Upper lobe of right lung (tissue), 1 donor: ENCODE data around the gene TAF12. TPM values are rescaled to one million over a fixed set of nuclear protein-coding genes. Genes with fewer than 3 reads are reported as not detected.
"Not testable (repeated sequence)": the region's sequence is repeated elsewhere in the genome, so short reads cannot be mapped to it uniquely, and the experiment has no call there.

Experiments used
- ATAC-seq: fragments of 200-7000 bp; cut with Tn5 transposase; one replicate; pipeline ENCODE4 v1.9.1; 2020; ENCODE audit warnings: mild to moderate bottlenecking, moderate library complexity
- DNase-seq: peaks from one replicate; pipeline ENCODE4 v3.0.0-alpha.2; 2020
- H3K27ac ChIP-seq: fragments of 200-600 bp; one replicate; pipeline ENCODE4 v1.8.0; 2022
- H3K27me3 ChIP-seq: fragments of 200-600 bp; one replicate; pipeline ENCODE4 v1.8.0; 2022; ENCODE audit warnings: mild to moderate bottlenecking
- H3K36me3 ChIP-seq: fragments of 200-600 bp; one replicate; pipeline ENCODE4 v1.8.0; 2022
- H3K4me1 ChIP-seq: fragments of 200-600 bp; one replicate; pipeline ENCODE4 v1.8.0; 2022
- H3K4me3 ChIP-seq: fragments of 200-600 bp; one replicate; pipeline ENCODE4 v1.8.0; 2022; ENCODE audit warnings: mild to moderate bottlenecking
- H3K9me3 ChIP-seq: fragments of 200-600 bp; one replicate; pipeline ENCODE4 v1.8.0; 2022
- CTCF ChIP-seq: fragments of 200-600 bp; IDR thresholded peaks from one replicate; pipeline ENCODE4 v1.8.0; 2022; ENCODE audit warnings: antibody characterized with exemption
- intact Hi-C: fragments of 100-400 bp; cut with DNase I; formaldehyde crosslinking; loops from one replicate; pipeline ENCODE4 v1.11.0; 2022
- total RNA-seq: library from RNA; stranded (reverse); fragmentation: NEBNext Ultra II Directional; extraction: Animal tissue kit (Norgen Biotek cat#: 25700); gene quantifications from one replicate; pipeline ENCODE4 v1.2.1, GENCODE V29; 2021
- donor health status: DM: no; HTN: yes; CAD: no; lungs with severe emphysema.

TAF12 gene
- total RNA-seq, 1 donor from 2014 or later: 21.0 TPM

- peaks cover 32% of the 10 kb centered on the region for H3K4me1 ChIP-seq
- no peak for TF ChIP-seq CTCF
- H3K9me3 ChIP-seq: no peaks in the 10 kb centered on the region
- DNase-seq (no peak), ATAC-seq (no peak)
- no peak overlapping the region for H3K4me3 ChIP-seq
- H3K27me3 ChIP-seq: no peaks in the 10 kb centered on the region
- intact Hi-C loops: loop anchor here (10.0 kb wide), 1 partner anchor 89 kb away; the partner anchor contains the start of gene YTHDF2
- no peak overlapping the region for H3K27ac ChIP-seq
- H3K36me3 ChIP-seq: no peaks in the 10 kb centered on the region
These were observed 3.2 kb upstream of the TAF12 start for GRCh38 chr1:28646040-28646439.

GRCh38 chr1:28645406-28645805 lies 2.5 kb upstream of the TAF12 start:
- H3K9me3 ChIP-seq, H3K27me3 ChIP-seq, H3K27ac ChIP-seq, DNase-seq, ATAC-seq, H3K4me3 ChIP-seq, H3K36me3 ChIP-seq: not testable (repeated sequence)
- H3K4me1 ChIP-seq: peaks cover 36% of the 10 kb centered on the region
- intact Hi-C loops: loop anchor here (10.0 kb wide), 1 partner anchor 89 kb away; the partner anchor contains the start of gene YTHDF2

GRCh38 chr1:28644494-28644893 lies 1.6 kb upstream of the TAF12 start:
- ATAC-seq (no peak), DNase-seq (no peak)
- peak overlapping the region; percentile 85 for H3K27ac ChIP-seq
- no peak for TF ChIP-seq CTCF
- H3K36me3 ChIP-seq: no peaks in the 10 kb centered on the region
- intact Hi-C loops: loop anchor here (10.0 kb wide), 1 partner anchor 90 kb away; the partner anchor contains the start of gene YTHDF2
- no peaks in the 10 kb centered on the region for H3K9me3 ChIP-seq
- H3K27me3 ChIP-seq: no peaks in the 10 kb centered on the region
- peaks cover 35% of the 10 kb centered on the region for H3K4me1 ChIP-seq
- peak overlapping the region; percentile 81 for H3K4me3 ChIP-seq

- peak overlapping the region; percentile 81 for H3K4me3 ChIP-seq
- H3K36me3 ChIP-seq: no peaks in the 10 kb centered on the region
- intact Hi-C loops: loop anchor here (10.0 kb wide), 1 partner anchor 93 kb away; the partner anchor contains the start of gene YTHDF2
- no peaks in the 10 kb centered on the region for H3K9me3 ChIP-seq
- no peaks in the 10 kb centered on the region for H3K27me3 ChIP-seq
- peak; percentile 1 for ATAC-seq
- H3K27ac ChIP-seq: peak overlapping the region; percentile 85
- peaks cover 23% of the 10 kb centered on the region for H3K4me1 ChIP-seq
- DNase-seq: no peak
- TF ChIP-seq CTCF: no peak
These were observed 616 bp downstream of the TAF12 start for GRCh38 chr1:28642056-28642846.

- Histone ChIP-seq H3K27ac (no peak overlapping the region), H3K9me3 (no peaks in the 10 kb centered on the region), H3K27me3 (no peaks in the 10 kb centered on the region), H3K4me3 (no peak overlapping the region), H3K4me1 (peaks cover 23% of the 10 kb centered on the region), H3K36me3 (no peaks in the 10 kb centered on the region)
- TF ChIP-seq CTCF: no peak
- intact Hi-C loops: loop anchor here (10.0 kb wide), 1 partner anchor 94 kb away; the partner anchor contains the start of gene YTHDF2
- ATAC-seq (no peak), DNase-seq (no peak)
These were observed 2.1 kb downstream of the TAF12 start for GRCh38 chr1:28640766-28641165.

- Histone ChIP-seq H3K36me3 (no peaks in the 10 kb centered on the region), H3K4me1 (no peaks in the 10 kb centered on the region), H3K27ac (no peak overlapping the region), H3K9me3 (no peaks in the 10 kb centered on the region), H3K27me3 (no peaks in the 10 kb centered on the region), H3K4me3 (no peak overlapping the region)
- ATAC-seq: no peak
- intact Hi-C loops: no loop called here
- DNase-seq: no peak
- no peak for TF ChIP-seq CTCF
These were observed 10.3 kb downstream of the TAF12 start for GRCh38 chr1:28632560-28632959.
